ENCODE measurements around the gene FADS2.

GRCh38 chr11:61803889-61804647, 24.0 kb upstream of the FADS2 start:
- no peak for TF ChIP-seq SP1 (IDR thresholded peaks at IDR 0.05; ENCODE audit: low read depth)
- no peak for TF ChIP-seq CBX3 (IDR thresholded peaks at IDR 0.05; ENCODE audit: low read depth)
- TF ChIP-seq CTCF (IDR thresholded peaks at IDR 0.05 in 2 of 3, conservative IDR thresholded peaks at IDR 0.05 in 1 of 3; ENCODE audit: borderline replicate concordance in 1 of 3, insufficient read depth in 1 of 3, low read depth in 2 of 3, low read length in 2 of 3) = no peak
- no peak for TF ChIP-seq YY1 (IDR thresholded peaks at IDR 0.05; ENCODE audit: extremely low read depth, insufficient replicate concordance, low read depth, low read length)
- TF ChIP-seq EZH2 (IDR thresholded peaks at IDR 0.05) = no peak

All from HCT116 (cell line).